Astrocyte (in vitro differentiated cells and primary cell): Measurements from ENCODE around the gene RUSC2. TPM values are rescaled to one million over a fixed set of nuclear protein-coding genes. Genes with fewer than 3 reads are reported as not detected.

Experiments used
- DNase-seq: peaks from one replicate; pipeline ENCODE4 v3.0.0-alpha.2; 2010; ENCODE audit warnings: low read depth
- FAIRE-seq: peaks from 2 replicates; lab custom pipeline; 2011; peaks lifted over from hg19 to GRCh38; lab: Jason Lieb, UNC
- H2AFZ ChIP-seq: 2 replicates; pipeline ENCODE4 v1.6.0; 2012; ENCODE audit warnings: low read depth, low read length, inconsistent platforms
- H3K27ac ChIP-seq: 2 replicates; pipeline ENCODE4 v1.5.1; 2011; ENCODE audit warnings: low read depth, low read length, inconsistent platforms
- H3K27me3 ChIP-seq: 2 replicates; pipeline ENCODE4 v1.6.0; 2011; ENCODE audit warnings: low read length, inconsistent platforms; ENCODE audit not compliant: insufficient read depth
- H3K36me3 ChIP-seq: 2 replicates; pipeline ENCODE4 v1.5.1; 2011; ENCODE audit warnings: low read length, inconsistent platforms; ENCODE audit not compliant: insufficient read depth
- H3K4me1 ChIP-seq: 2 replicates; pipeline ENCODE4 v1.5.1; 2011; ENCODE audit warnings: low read length, inconsistent platforms; ENCODE audit not compliant: insufficient read depth
- H3K4me2 ChIP-seq: 2 replicates; pipeline ENCODE4 v1.6.0; 2012; ENCODE audit warnings: low read length, inconsistent platforms
- H3K4me3 ChIP-seq: 2 replicates; pipeline ENCODE4 v1.5.1; 2011; ENCODE audit warnings: low read depth, mild to moderate bottlenecking, low read length, inconsistent platforms; ENCODE audit not compliant: insufficient read depth
- H3K79me2 ChIP-seq: 2 replicates; pipeline ENCODE4 v1.6.0; 2012; ENCODE audit warnings: mild to moderate bottlenecking, low read length, inconsistent platforms; ENCODE audit not compliant: insufficient read depth
- H3K9ac ChIP-seq: 2 replicates; pipeline ENCODE4 v1.6.0; 2012; ENCODE audit warnings: mild to moderate bottlenecking, low read length, inconsistent platforms
- H3K9me3 ChIP-seq: 2 replicates; pipeline ENCODE4 v1.5.1; 2012; ENCODE audit warnings: low read depth, mild to moderate bottlenecking, low read length, inconsistent platforms; ENCODE audit not compliant: insufficient read depth
- H4K20me1 ChIP-seq: 2 replicates; pipeline ENCODE4 v1.6.0; 2012; ENCODE audit warnings: low read length, inconsistent platforms; ENCODE audit not compliant: insufficient read depth
- H3K27ac Mint-ChIP-seq: one replicate; pipeline ENCODE4 v1.8.0; 2021; ENCODE audit warnings: mild to moderate bottlenecking, mixed read lengths; ENCODE audit not compliant: unreplicated experiment
- H3K27me3 Mint-ChIP-seq: one replicate; pipeline ENCODE4 v1.8.0; 2021; ENCODE audit warnings: low read depth, mixed read lengths; ENCODE audit not compliant: unreplicated experiment
- H3K36me3 Mint-ChIP-seq: one replicate; pipeline ENCODE4 v1.8.0; 2021; ENCODE audit warnings: low read depth, mixed read lengths; ENCODE audit not compliant: unreplicated experiment
- H3K4me1 Mint-ChIP-seq: one replicate; pipeline ENCODE4 v1.8.0; 2021; ENCODE audit warnings: low read depth, mixed read lengths; ENCODE audit not compliant: unreplicated experiment
- H3K4me3 Mint-ChIP-seq: one replicate; pipeline ENCODE4 v1.8.0; 2021; ENCODE audit warnings: mild to moderate bottlenecking, moderate library complexity, mixed read lengths; ENCODE audit not compliant: unreplicated experiment
- H3K9me3 Mint-ChIP-seq: one replicate; pipeline ENCODE4 v1.8.0; 2021; ENCODE audit warnings: mild to moderate bottlenecking, mixed read lengths; ENCODE audit not compliant: unreplicated experiment
- CTCF ChIP-seq: IDR thresholded peaks from 2 replicates; pipeline ENCODE4 v1.5.1; 2011; ENCODE audit warnings: low read depth, mild to moderate bottlenecking, inconsistent platforms, low read length, moderate library complexity; ENCODE audit not compliant: insufficient read depth
- EZH2 ChIP-seq: IDR thresholded peaks from 2 replicates; pipeline ENCODE4 v1.6.1; 2012; ENCODE audit warnings: mild to moderate bottlenecking, low read length, inconsistent platforms; ENCODE audit not compliant: insufficient read depth
- total RNA-seq: library from RNA; stranded (reverse); gene quantifications from 2 replicates; pipeline ENCODE4 v1.2.1, GENCODE V29; 2021

RUSC2 gene
- total RNA-seq, 1 donor from 2014 or later = 63.8 TPM

GRCh38 chr9:35510383-35510753 is 20.5 kb downstream of the RUSC2 start:
- peaks cover 77% of the 10 kb centered on the region for H3K79me2 ChIP-seq
- no peaks in the 10 kb centered on the region for H4K20me1 ChIP-seq
- FAIRE-seq = peak; percentile 50
- no peaks in the 10 kb centered on the region for H3K9me3 ChIP-seq
- peaks cover 48% of the 10 kb centered on the region for H3K4me1 Mint-ChIP-seq
- peak overlapping the region; percentile 41 for H3K9ac ChIP-seq
- peak overlapping the region; percentile 84 for H3K27ac ChIP-seq
- peaks cover 18% of the 10 kb centered on the region for H3K36me3 Mint-ChIP-seq
- peak overlapping the region; percentile 92 for H3K27ac Mint-ChIP-seq
- peak overlapping the region; percentile 74 for H3K4me2 ChIP-seq
- peak overlapping the region; percentile 22 for H3K4me3 ChIP-seq
- DNase-seq = no peak
- H3K36me3 ChIP-seq = peaks cover 7% of the 10 kb centered on the region
- TF ChIP-seq EZH2 = no peak
- TF ChIP-seq CTCF = no peak
- no peak overlapping the region for H2AFZ ChIP-seq
- peaks cover 30% of the 10 kb centered on the region for H3K4me1 ChIP-seq
- H3K27me3 Mint-ChIP-seq = no peaks in the 10 kb centered on the region
- no peaks in the 10 kb centered on the region for H3K9me3 Mint-ChIP-seq
- H3K27me3 ChIP-seq = no peaks in the 10 kb centered on the region
- no peak overlapping the region for H3K4me3 Mint-ChIP-seq

GRCh38 chr9:35510754-35511428 is 21.0 kb downstream of the RUSC2 start:
- H3K27ac ChIP-seq = peak overlapping the region; percentile 84
- H3K9ac ChIP-seq = peak overlapping the region; percentile 41
- Mint-ChIP-seq H3K27ac (peak overlapping the region; percentile 92), H3K36me3 (peaks cover 15% of the 10 kb centered on the region), H3K9me3 (no peaks in the 10 kb centered on the region), H3K27me3 (no peaks in the 10 kb centered on the region), H3K4me3 (no peak overlapping the region), H3K4me1 (peaks cover 49% of the 10 kb centered on the region)
- H3K79me2 ChIP-seq = peaks cover 75% of the 10 kb centered on the region
- H3K4me1 ChIP-seq = peaks cover 35% of the 10 kb centered on the region
- peak overlapping the region; percentile 74 for H3K4me2 ChIP-seq
- H3K9me3 ChIP-seq = no peaks in the 10 kb centered on the region
- peak overlapping the region; percentile 22 for H3K4me3 ChIP-seq
- no peak for TF ChIP-seq EZH2
- no peak for TF ChIP-seq CTCF
- H3K36me3 ChIP-seq = peaks cover 7% of the 10 kb centered on the region
- no peaks in the 10 kb centered on the region for H4K20me1 ChIP-seq
- FAIRE-seq (peak; percentile 99), DNase-seq (peak; percentile 97)
- no peak overlapping the region for H2AFZ ChIP-seq
- H3K27me3 ChIP-seq = no peaks in the 10 kb centered on the region

GRCh38 chr9:35511453-35511852 is 21.5 kb downstream of the RUSC2 start:
- DNase-seq (no peak), FAIRE-seq (no peak)
- Histone ChIP-seq H3K36me3 (peaks cover 7% of the 10 kb centered on the region), H3K27ac (peak overlapping the region; percentile 84), H3K9ac (peak overlapping the region; percentile 41), H3K27me3 (no peaks in the 10 kb centered on the region), H2AFZ (no peak overlapping the region), H3K79me2 (peaks cover 69% of the 10 kb centered on the region), H3K4me2 (peak overlapping the region; percentile 74), H3K4me1 (peaks cover 41% of the 10 kb centered on the region), H3K4me3 (no peak overlapping the region), H3K9me3 (no peaks in the 10 kb centered on the region), H4K20me1 (no peaks in the 10 kb centered on the region)
- peaks cover 53% of the 10 kb centered on the region for H3K4me1 Mint-ChIP-seq
- TF ChIP-seq EZH2 = no peak
- TF ChIP-seq CTCF = no peak
- no peak overlapping the region for H3K4me3 Mint-ChIP-seq
- no peaks in the 10 kb centered on the region for H3K27me3 Mint-ChIP-seq
- H3K36me3 Mint-ChIP-seq = peaks cover 15% of the 10 kb centered on the region
- no peaks in the 10 kb centered on the region for H3K9me3 Mint-ChIP-seq
- H3K27ac Mint-ChIP-seq = peak overlapping the region; percentile 92
